Measurements from ENCODE around the gene CMAS. TPM values are rescaled to one million over a fixed set of nuclear protein-coding genes. Genes with fewer than 3 reads are reported as not detected.

CMAS gene
- polyA plus RNA-seq, 4 donors = 53.3 to 62.9 (median 60.5) TPM

- DNase-seq (ENCODE audit: low read depth in 4 of 4, low spot score in 3 of 4) = no peak
Observed at GRCh38 chr12:22103418-22103817, 57.4 kb downstream of the CMAS start.

GRCh38 chr12:22105542-22105941 lies 59.5 kb downstream of the CMAS start:
- DNase-seq (ENCODE audit: low read depth in 4 of 4, low spot score in 3 of 4) = no peak

GRCh38 chr12:22110176-22110575 lies 64.2 kb downstream of the CMAS start:
- no peak for DNase-seq (ENCODE audit: low read depth in 4 of 4, low spot score in 3 of 4)

Other genes starting within 250 kb of the CMAS start
- 10 to 100 TPM; 18.9 to 31.5 (median 22.6) TPM for gene ABCC9, start 104.8 kb upstream of the CMAS start, polyA plus RNA-seq (ENCODE audit: insufficient read length in 4 of 4)

All from left renal pelvis (tissue), 4 donors.